ENCODE measurements around the gene DOCK10.

DNA sequence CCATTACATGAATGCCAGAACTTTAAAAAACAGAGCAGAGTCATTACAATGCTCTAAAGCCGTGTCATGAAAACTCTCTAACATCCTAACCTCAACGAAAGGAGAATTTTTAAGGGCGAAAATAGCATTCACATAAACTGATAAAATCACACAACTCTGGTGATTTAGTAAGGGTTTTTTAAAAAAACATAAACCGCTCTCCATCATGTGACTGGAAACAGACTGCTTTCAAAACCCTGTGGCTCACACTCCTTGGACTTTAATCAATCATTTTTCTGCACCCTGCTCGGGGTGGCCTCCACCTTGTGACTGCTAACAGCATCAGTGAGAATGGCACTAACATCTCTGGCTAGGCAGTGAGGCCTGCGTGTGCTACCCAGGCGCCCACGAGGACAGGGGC, 12.1 kb downstream of the DOCK10 start:
- no peak for TF ChIP-seq POLR2A (IDR thresholded peaks at IDR 0.05; ENCODE audit: low read depth, low read length)
- no peak for TF ChIP-seq FOS (IDR thresholded peaks at IDR 0.05; ENCODE audit: borderline replicate concordance, insufficient read depth, low read length)
- TF ChIP-seq, protein P1, sequence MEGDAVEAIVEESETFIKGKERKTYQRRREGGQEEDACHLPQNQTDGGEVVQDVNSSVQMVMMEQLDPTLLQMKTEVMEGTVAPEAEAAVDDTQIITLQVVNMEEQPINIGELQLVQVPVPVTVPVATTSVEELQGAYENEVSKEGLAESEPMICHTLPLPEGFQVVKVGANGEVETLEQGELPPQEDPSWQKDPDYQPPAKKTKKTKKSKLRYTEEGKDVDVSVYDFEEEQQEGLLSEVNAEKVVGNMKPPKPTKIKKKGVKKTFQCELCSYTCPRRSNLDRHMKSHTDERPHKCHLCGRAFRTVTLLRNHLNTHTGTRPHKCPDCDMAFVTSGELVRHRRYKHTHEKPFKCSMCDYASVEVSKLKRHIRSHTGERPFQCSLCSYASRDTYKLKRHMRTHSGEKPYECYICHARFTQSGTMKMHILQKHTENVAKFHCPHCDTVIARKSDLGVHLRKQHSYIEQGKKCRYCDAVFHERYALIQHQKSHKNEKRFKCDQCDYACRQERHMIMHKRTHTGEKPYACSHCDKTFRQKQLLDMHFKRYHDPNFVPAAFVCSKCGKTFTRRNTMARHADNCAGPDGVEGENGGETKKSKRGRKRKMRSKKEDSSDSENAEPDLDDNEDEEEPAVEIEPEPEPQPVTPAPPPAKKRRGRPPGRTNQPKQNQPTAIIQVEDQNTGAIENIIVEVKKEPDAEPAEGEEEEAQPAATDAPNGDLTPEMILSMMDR (IDR thresholded peaks at IDR 0.05; ENCODE audit: extremely low read depth in 1 of 2, insufficient read depth in 1 of 2, low read depth in 1 of 2, low read length in 2 of 2): no peak
